Choroid plexus epithelial cell (primary cell): Measurements from ENCODE around the gene ACD.

Experiments used
- DNase-seq: peaks from one replicate; pipeline ENCODE4 v3.0.0-alpha.2; 2010; ENCODE audit warnings: low read depth
- H3K4me3 ChIP-seq: 2 replicates; pipeline ENCODE4 v1.5.1; 2011; ENCODE audit warnings: low read depth, mild to moderate bottlenecking, control low read depth, low read length, moderate library complexity
- CTCF ChIP-seq: conservative IDR thresholded peaks from 2 replicates; pipeline ENCODE4 v1.5.1; 2011; ENCODE audit warnings: low read depth, mild to moderate bottlenecking, control low read depth, inconsistent platforms, low read length, moderate library complexity

The ACD gene

GRCh38 chr16:67659675-67660563 is at the start of gene ACD:
ACD (minus strand) TSS chr16:67660260; CDS start chr16:67660220, 40 bp downstream.
- H3K4me3 ChIP-seq = peak within 1 kb of the TSS; percentile 86
- peak; percentile 91 for DNase-seq
- TF ChIP-seq CTCF = no peak

GRCh38 chr16:67709050-67709449 is 49.0 kb upstream of the ACD start:
- DNase-seq = no peak
- TF ChIP-seq CTCF = no peak
- no peak overlapping the region for H3K4me3 ChIP-seq

- TF ChIP-seq CTCF = no peak
- no peak for DNase-seq
- no peak overlapping the region for H3K4me3 ChIP-seq
Observed at GRCh38 chr16:67708368-67708771, 48.3 kb upstream of the ACD start.

- TF ChIP-seq CTCF = no peak
- no peak for DNase-seq
- H3K4me3 ChIP-seq = no peak overlapping the region
Observed at GRCh38 chr16:67707790-67708189, 47.7 kb upstream of the ACD start.

GRCh38 chr16:67707210-67707609 is 47.1 kb upstream of the ACD start:
- H3K4me3 ChIP-seq = no peak overlapping the region
- no peak for TF ChIP-seq CTCF
- no peak for DNase-seq

- no peak for DNase-seq
- no peak for TF ChIP-seq CTCF
- no peak overlapping the region for H3K4me3 ChIP-seq
Observed at GRCh38 chr16:67704110-67704509, 44.0 kb upstream of the ACD start.

- no peak for DNase-seq
- H3K4me3 ChIP-seq = no peak overlapping the region
- TF ChIP-seq CTCF = no peak
Observed at GRCh38 chr16:67703626-67704025, 43.6 kb upstream of the ACD start.
